K562 (cell line): ENCODE data around the gene CACNA2D3. TPM values are rescaled to one million over a fixed set of nuclear protein-coding genes. Genes with fewer than 3 reads are reported as not detected.

Experiments used
- ATAC-seq: fragments of 200-7000 bp; cut with Tn5 transposase; 3 replicates; pipeline ENCODE4 v1.9.1; 2020; ENCODE audit warnings: moderate library complexity
- BruUV-seq: library from RNA; stranded (reverse); fragments of 400-500 nt; replicated peaks from 2 replicates; lab custom pipeline; 2021; lab: Mats Ljungman, UMichigan
- CTCF ChIA-PET: fragments of 300-600 bp; formaldehyde crosslinking; extraction: SDS; loops from one replicate; lab custom pipeline; 2021; ENCODE audit warnings: low intra/inter-chr PET ratio; lab: Yijun Ruan, JAX
- POLR2A ChIA-PET: fragments of 300-600, 350-650 bp; sonication (Branson Sonifier 250); formaldehyde crosslinking; extraction: SDS; loops from one replicate; lab custom pipeline; 2021; ENCODE audit warnings: antibody characterized with exemption, inconsistent platforms; lab: Yijun Ruan, JAX
- DNase-seq, 4 experiments: peaks; one replicate each; pipeline versions ENCODE4 v3.0.0 to v3.0.0-alpha.2; 2011 to 2018; ENCODE audit warnings: low spot score in 3 of 4, mixed read lengths in 3 of 4; ENCODE audit errors: extremely low read depth in 1 of 4
- FAIRE-seq: peaks from 2 replicates; lab custom pipeline; 2011; peaks lifted over from hg19 to GRCh38; lab: Jason Lieb, UNC
- H2AFZ ChIP-seq: 2 replicates; pipeline ENCODE4 v1.6.0; 2011; ENCODE audit warnings: low read depth, low read length, control low read depth, inconsistent platforms
- H3K27ac ChIP-seq: fragments of 200-600 bp; 3 replicates; pipeline ENCODE4 v1.8.0; 2011; ENCODE audit warnings: low read depth, mild to moderate bottlenecking, control low read depth, inconsistent platforms, low read length, moderate library complexity, mixed read lengths; ENCODE audit errors: extremely low read depth
- H3K27me3 ChIP-seq, 2 experiments: fragments of 300-600 bp in 1 of 2; 2 replicates in 1 of 2; 3 replicates in 1 of 2; pipeline versions ENCODE4 v1.6.0 to v1.8.0; 2011; ENCODE audit warnings: inconsistent platforms in 2 of 2, low read length in 2 of 2, mild to moderate bottlenecking in 1 of 2, mixed read lengths in 1 of 2, moderate library complexity in 1 of 2; ENCODE audit not compliant: control insufficient read depth in 2 of 2, insufficient read depth in 2 of 2
- H3K36me3 ChIP-seq: fragments of 300-600 bp; 3 replicates; pipeline ENCODE4 v1.8.0; 2011; ENCODE audit warnings: mild to moderate bottlenecking, low read length, inconsistent platforms; ENCODE audit not compliant: control insufficient read depth, insufficient read depth
- H3K4me1 ChIP-seq, 2 experiments: fragments of 200-600 bp in 1 of 2; replicated peaks in 1 of 2; 2 replicates in 1 of 2; 3 replicates in 1 of 2; pipeline versions ENCODE4 v1.5.1 to v1.8.0; 2011; ENCODE audit warnings: inconsistent platforms in 2 of 2, low read length in 2 of 2, mild to moderate bottlenecking in 1 of 2, mixed read lengths in 1 of 2, moderate library complexity in 1 of 2; ENCODE audit not compliant: control insufficient read depth in 2 of 2, insufficient read depth in 2 of 2
- H3K4me2 ChIP-seq: 2 replicates; pipeline ENCODE4 v1.6.1; 2011; ENCODE audit warnings: low read length, control low read depth, inconsistent platforms, mixed read lengths; ENCODE audit not compliant: insufficient read depth
- H3K4me3 ChIP-seq: fragments of 200-600 bp; sonication (generic), shearing (Covaris generic); 2 replicates; pipeline ENCODE4 v1.5.1; 2016; ENCODE audit warnings: control low read depth, inconsistent platforms
- H3K79me2 ChIP-seq: fragments of 200-600 bp; 3 replicates; pipeline ENCODE4 v1.8.0; 2011; ENCODE audit warnings: low read length, inconsistent platforms; ENCODE audit not compliant: control insufficient read depth, insufficient read depth
- H3K9ac ChIP-seq, 2 experiments: 2 replicates each; pipeline versions ENCODE4 v1.6.0 to v1.6.1; 2011; ENCODE audit warnings: low read depth in 2 of 2, low read length in 2 of 2, control low read depth in 1 of 2, inconsistent platforms in 1 of 2, mild to moderate bottlenecking in 1 of 2, mixed read lengths in 1 of 2; ENCODE audit not compliant: insufficient read depth in 1 of 2
- H3K9me1 ChIP-seq: one replicate; pipeline ENCODE4 v1.6.0; 2011; ENCODE audit warnings: inconsistent platforms, mild to moderate bottlenecking, low read length, moderate library complexity; ENCODE audit not compliant: control insufficient read depth, insufficient read depth
- H3K9me3 ChIP-seq: replicated peaks from 2 replicates; pipeline ENCODE4 v1.5.1; 2011; ENCODE audit warnings: low read depth, low read length, inconsistent platforms; ENCODE audit not compliant: control insufficient read depth, insufficient read depth
- H4K20me1 ChIP-seq: replicated peaks from 2 replicates; pipeline ENCODE4 v1.6.1; 2011; ENCODE audit warnings: low read length, inconsistent platforms, mixed read lengths; ENCODE audit not compliant: control insufficient read depth, insufficient read depth
- ARID2 ChIP-seq: fragments of 450-650 bp; IDR thresholded peaks from 2 replicates; pipeline ENCODE4 v1.6.1; 2017; ENCODE audit warnings: antibody characterized with exemption, mild to moderate bottlenecking
- CHD2 ChIP-seq: IDR thresholded peaks from 2 replicates; pipeline ENCODE4 v1.6.1; 2011; ENCODE audit warnings: low read depth, low read length
- E2F3 ChIP-seq: fragments of 250-450 bp; sonication (Bioruptor Pico); IDR thresholded peaks from 2 replicates; pipeline ENCODE4 v1.4.0; 2020; ENCODE audit warnings: mild to moderate bottlenecking
- GABPA ChIP-seq: fragments of 200-800 bp; sonication (Bioruptor generic); conservative IDR thresholded peaks from 2 replicates; pipeline ENCODE4 v1.6.1; 2016; ENCODE audit warnings: low read depth, missing genetic modification characterization, missing compliant biosample characterization
- GTF2A2 ChIP-seq: IDR thresholded peaks from 2 replicates; pipeline ENCODE4 v1.6.1; 2016; ENCODE audit warnings: mild to moderate bottlenecking, missing genetic modification characterization, missing compliant biosample characterization
- HDAC8 ChIP-seq: fragments of 450-650 bp; IDR thresholded peaks from 2 replicates; pipeline ENCODE4 v1.6.1; 2016; ENCODE audit warnings: mild to moderate bottlenecking, missing genetic modification characterization, moderate library complexity, missing compliant biosample characterization
- HNRNPL ChIP-seq: fragments of 200-400 bp; formaldehyde crosslinking; IDR thresholded peaks from 2 replicates; pipeline ENCODE4 v1.6.1; 2017; ENCODE audit warnings: low read depth, mild to moderate bottlenecking, low read length
- KLF13 ChIP-seq: fragments of 450-650 bp; IDR thresholded peaks from 2 replicates; pipeline ENCODE4 v1.6.1; 2016; ENCODE audit warnings: missing genetic modification characterization, low read depth, mild to moderate bottlenecking, missing compliant biosample characterization, moderate library complexity, borderline replicate concordance
- MED1 ChIP-seq: sonication (generic); formaldehyde crosslinking; IDR thresholded peaks from 2 replicates; pipeline ENCODE4 v1.8.1; 2023; ENCODE audit warnings: missing genetic modification reagents, borderline replicate concordance
- PTBP1 ChIP-seq: fragments of 200-400 bp; formaldehyde crosslinking; IDR thresholded peaks from 2 replicates; pipeline ENCODE4 v1.6.1; 2017; ENCODE audit warnings: low read depth, low read length
- SRSF3 ChIP-seq: fragments of 200-400 bp; formaldehyde crosslinking; IDR thresholded peaks from 2 replicates; pipeline ENCODE4 v1.6.1; 2016; ENCODE audit warnings: mild to moderate bottlenecking, low read length, moderate library complexity; ENCODE audit not compliant: insufficient read depth
- THAP7 ChIP-seq: fragments of 250-450 bp; sonication (Bioruptor Pico); IDR thresholded peaks from 2 replicates; pipeline ENCODE4 v1.5.0; 2021
- XRCC3 ChIP-seq: fragments of 450-650 bp; IDR thresholded peaks from 2 replicates; pipeline ENCODE4 v1.6.1; 2017; ENCODE audit warnings: mild to moderate bottlenecking, moderate library complexity
- ZNF277 ChIP-seq: fragments of 250-450 bp; sonication (Bioruptor Pico); IDR thresholded peaks from 2 replicates; pipeline ENCODE4 v1.8.0; 2022; ENCODE audit warnings: inconsistent platforms, mild to moderate bottlenecking, moderate library complexity, borderline replicate concordance
- ZNF551 ChIP-seq: fragments of 250-450 bp; sonication (Bioruptor Pico); IDR thresholded peaks from 2 replicates; pipeline ENCODE4 v1.5.0; 2021; ENCODE audit warnings: mild to moderate bottlenecking, moderate library complexity
- ZNF764 ChIP-seq: fragments of 250-450 bp; sonication (Bioruptor Pico); IDR thresholded peaks from 2 replicates; pipeline ENCODE4 v1.4.0; 2020; ENCODE audit warnings: low read depth, mild to moderate bottlenecking, moderate library complexity
- WGBS: fragments of 100-300 bp; shearing (Covaris generic); methylation state at CpG from one replicate; pipeline ENCODE4 v1.1.6; 2016; ENCODE audit warnings: low coverage, mixed read lengths; ENCODE audit not compliant: insufficient coverage; ENCODE audit errors: missing lambda C conversion rate; 5-methylcytosine and 5-hydroxymethylcytosine counted together
- in situ Hi-C: fragments of 300-500 bp; cut with MboI; formaldehyde crosslinking; loops from 4 replicates; pipeline ENCODE4 v1.15.0; 2018; ENCODE audit warnings: inconsistent platforms, mixed read lengths
- intact Hi-C: fragments of 100-400 bp; cut with micrococcal nuclease; formaldehyde crosslinking; loops from 2 replicates; pipeline ENCODE4 v1.14.2; 2022
- polyA plus RNA-seq, 8 experiments: library from polyadenylated mRNA; depleted of rRNA in 4 of 8; stranded (reverse) in 5 of 8; unstranded in 3 of 8; fragments of >200 nt; fragmentation: Nextera tagmentation in 2 of 8; fragmentation: Illumina TruSeq in 1 of 8; extraction: Ambion mirVana in 2 of 8; extraction: Trizol in 1 of 8; gene quantifications; 2 replicates each; pipeline versions ENCODE4 v1.2.1 to v1.2.3, GENCODE V29; 2011 to 2014; ENCODE audit warnings: inconsistent platforms in 1 of 8, missing spikeins in 1 of 8
- total RNA-seq, 7 experiments: library from RNA; depleted of rRNA in 6 of 7; stranded (reverse); fragments of >200 nt in 6 of 7; fragmentation: Illumina TruSeq in 2 of 7; extraction: Trizol in 2 of 7; gene quantifications; 2 replicates each; pipeline versions ENCODE4 v1.2.1 to v1.2.3, GENCODE V29; 2011 to 2021; ENCODE audit warnings: low replicate concordance in 1 of 7

Gene CACNA2D3
- total and polyA plus RNA-seq, 9 of the 15 experiments (the other 6 are each of a cell fraction or from before 2014, with no cell fraction given), result 0.01 TPM; not detected in 8

GRCh38 chr3:54832876-54833275 lies 710.5 kb downstream of the CACNA2D3 start:
- Histone ChIP-seq H3K4me2 (no peak overlapping the region), H3K36me3 (no peaks in the 10 kb centered on the region), H3K27ac (no peak overlapping the region), H4K20me1 (no peaks in the 10 kb centered on the region), H3K4me3 (no peak overlapping the region), H3K27me3 (no peaks in the 10 kb centered on the region), H3K9me1 (no peaks in the 10 kb centered on the region), H3K79me2 (no peaks in the 10 kb centered on the region), H3K9me3 (no peaks in the 10 kb centered on the region), H3K4me1 (no peaks in the 10 kb centered on the region), H2AFZ (no peak overlapping the region), H3K9ac (no peak overlapping the region)
- ATAC-seq (no peak), FAIRE-seq (no peak), DNase-seq (no peak)
- in situ Hi-C loops, result no loop called here
- intact Hi-C loops, result no loop called here
- CTCF ChIA-PET, result no interaction called here
- BruUV-seq, result no TSS peak
- 0% methylated on average over 1 of the region's 1 CpG for WGBS
- POLR2A ChIA-PET, result no interaction called here
- TF ChIP-seq CHD2, result no peak

- no peaks in the 10 kb centered on the region for H3K4me1 ChIP-seq
- in situ Hi-C loops, result no loop called here
- no peak overlapping the region for H3K27ac ChIP-seq
- no peaks in the 10 kb centered on the region for H3K79me2 ChIP-seq
- no peak overlapping the region for H3K4me2 ChIP-seq
- H4K20me1 ChIP-seq, result no peaks in the 10 kb centered on the region
- DNase-seq, result no peak
- no peaks in the 10 kb centered on the region for H3K9me1 ChIP-seq
- ATAC-seq, result no peak
- CTCF ChIA-PET, result no interaction called here
- no peaks in the 10 kb centered on the region for H3K36me3 ChIP-seq
- H2AFZ ChIP-seq, result no peak overlapping the region
- intact Hi-C loops, result no loop called here
- BruUV-seq, result no TSS peak
- WGBS, result 0% methylated on average over 3 of the region's 3 CpGs
- POLR2A ChIA-PET, result no interaction called here
- FAIRE-seq, result no peak
- H3K9ac ChIP-seq, result no peak overlapping the region
- no peaks in the 10 kb centered on the region for H3K9me3 ChIP-seq
- H3K4me3 ChIP-seq, result no peak overlapping the region
- H3K27me3 ChIP-seq, result no peaks in the 10 kb centered on the region
- TF ChIP-seq THAP7 (CRISPR knock-in tag) (no peak), HNRNPL (no peak), KLF13 (no peak), E2F3 (no peak), ZNF551 (CRISPR knock-in tag) (no peak), XRCC3 (no peak), MED1 (no peak), SRSF3 (no peak), ZNF764 (CRISPR knock-in tag) (no peak), ARID2 (no peak), HDAC8 (no peak), GABPA (no peak), PTBP1 (no peak), GTF2A2 (tag) (no peak), ZNF277 (CRISPR knock-in tag) (no peak)
These were observed 713.3 kb downstream of the CACNA2D3 start for GRCh38 chr3:54835701-54836100.
